GM12873 (cell line): ENCODE measurements around the gene P2RY8.
A peak's percentile ranks its signal among the peaks of the same experiment; 100 is the strongest.

ENCODE experiments used
- CTCF ChIP-seq: IDR thresholded peaks from 2 replicates; pipeline ENCODE4 v1.5.1; 2012; ENCODE audit warnings: low read depth, mild to moderate bottlenecking, moderate library complexity, low read length, control low read depth; ENCODE audit not compliant: insufficient read depth; ENCODE audit errors: missing control alignments

Gene P2RY8

GRCh38 chrX:1475881-1476280 is 61.1 kb downstream of the P2RY8 start:
- TF ChIP-seq CTCF, result peak; percentile 33

- TF ChIP-seq CTCF, result no peak
Observed at GRCh38 chrX:1475481-1475880, 61.5 kb downstream of the P2RY8 start.

GRCh38 chrX:1472975-1473374 is 64.0 kb downstream of the P2RY8 start:
- no peak for TF ChIP-seq CTCF

- peak; percentile 49 for TF ChIP-seq CTCF
Observed at GRCh38 chrX:1468250-1468772, 68.7 kb downstream of the P2RY8 start.

GRCh38 chrX:1466971-1467561 is 69.9 kb downstream of the P2RY8 start:
- no peak for TF ChIP-seq CTCF

GRCh38 chrX:1466232-1466661 is 70.7 kb downstream of the P2RY8 start:
- TF ChIP-seq CTCF, result no peak

- TF ChIP-seq CTCF, result no peak
Observed at GRCh38 chrX:1465286-1466231, 71.4 kb downstream of the P2RY8 start.
